Mesenchymal stem cell (in vitro differentiated cells and primary cell): Measurements from ENCODE around the gene CD4.

Source experiments
- DNase-seq: peaks from one replicate; pipeline ENCODE4 v3.0.0-alpha.2; 2013
- H2AFZ ChIP-seq: one replicate; pipeline ENCODE4 v1.6.1; 2013; ENCODE audit warnings: low read depth, mild to moderate bottlenecking, control low read depth, inconsistent platforms, low read length, moderate library complexity
- H2AK5ac ChIP-seq: 2 replicates; pipeline ENCODE4 v1.6.1; 2013; ENCODE audit warnings: low read length, moderate library complexity, mild to moderate bottlenecking, inconsistent platforms; ENCODE audit not compliant: severe bottlenecking
- H2BK120ac ChIP-seq: one replicate; pipeline ENCODE4 v1.6.1; 2013; ENCODE audit warnings: low read depth, mild to moderate bottlenecking, inconsistent platforms, low read length, moderate library complexity
- H2BK12ac ChIP-seq, 2 experiments: one replicate each; pipeline ENCODE4 v1.6.1; 2013; ENCODE audit warnings: inconsistent platforms in 2 of 2, low read length in 2 of 2, mild to moderate bottlenecking in 2 of 2, moderate library complexity in 2 of 2, control low read depth in 1 of 2
- H2BK15ac ChIP-seq: one replicate; pipeline ENCODE4 v1.6.1; 2013; ENCODE audit warnings: mild to moderate bottlenecking, low read depth, inconsistent platforms; ENCODE audit not compliant: poor library complexity, severe bottlenecking
- H2BK5ac ChIP-seq: 2 replicates; pipeline ENCODE4 v1.6.1; 2013; ENCODE audit warnings: low read depth, mild to moderate bottlenecking, low read length, control low read depth, inconsistent platforms; ENCODE audit not compliant: poor library complexity, severe bottlenecking
- H3K14ac ChIP-seq, 2 experiments: one replicate each; pipeline ENCODE4 v1.6.1; 2013; ENCODE audit warnings: inconsistent platforms in 2 of 2, low read length in 2 of 2, control low read depth in 1 of 2, mild to moderate bottlenecking in 1 of 2, moderate library complexity in 1 of 2
- H3K18ac ChIP-seq, 2 experiments: one replicate each; pipeline ENCODE4 v1.6.1; 2013; ENCODE audit warnings: inconsistent platforms in 2 of 2, low read length in 2 of 2, control low read depth in 1 of 2, low read depth in 1 of 2, mild to moderate bottlenecking in 1 of 2
- H3K23ac ChIP-seq, 2 experiments: one replicate each; pipeline ENCODE4 v1.6.1; 2013; ENCODE audit warnings: inconsistent platforms in 2 of 2, low read length in 2 of 2, mild to moderate bottlenecking in 2 of 2, moderate library complexity in 2 of 2, control low read depth in 1 of 2
- H3K27ac ChIP-seq: 2 replicates; pipeline ENCODE4 v1.5.1; 2013; ENCODE audit warnings: mild to moderate bottlenecking, moderate library complexity, low read length, control low read depth, inconsistent platforms; ENCODE audit not compliant: poor library complexity, severe bottlenecking
- H3K27me3 ChIP-seq, 2 experiments: 2 replicates each; pipeline versions ENCODE4 v1.6.1 to v1.7.0; 2013; ENCODE audit warnings: low read length in 2 of 2, mild to moderate bottlenecking in 2 of 2, moderate library complexity in 2 of 2, control low read depth in 1 of 2, inconsistent platforms in 1 of 2; ENCODE audit not compliant: control insufficient read depth in 1 of 2, insufficient read depth in 1 of 2
- H3K36me3 ChIP-seq, 2 experiments: 2 replicates each; pipeline versions ENCODE4 v1.6.1 to v1.7.0; 2013; ENCODE audit warnings: low read length in 2 of 2, control low read depth in 1 of 2, inconsistent platforms in 1 of 2, low read depth in 1 of 2, mild to moderate bottlenecking in 1 of 2; ENCODE audit not compliant: insufficient read depth in 2 of 2, control insufficient read depth in 1 of 2
- H3K4ac ChIP-seq, 2 experiments: one replicate each; pipeline ENCODE4 v1.6.1; 2013; ENCODE audit warnings: inconsistent platforms in 2 of 2, low read length in 2 of 2, mild to moderate bottlenecking in 2 of 2, moderate library complexity in 2 of 2, control low read depth in 1 of 2, low read depth in 1 of 2
- H3K4me1 ChIP-seq: 2 replicates; pipeline ENCODE4 v1.6.1; 2013; ENCODE audit warnings: low read depth, low read length, control low read depth; ENCODE audit not compliant: control insufficient read depth, insufficient read depth
- H3K4me2 ChIP-seq: 2 replicates; pipeline ENCODE4 v1.6.1; 2013; ENCODE audit warnings: low read length, mild to moderate bottlenecking, inconsistent platforms; ENCODE audit not compliant: poor library complexity, severe bottlenecking
- H3K4me3 ChIP-seq, 2 experiments: 2 replicates each; pipeline versions ENCODE4 v1.5.1 to v1.7.0; 2013; ENCODE audit warnings: low read length in 2 of 2, mild to moderate bottlenecking in 2 of 2, control low read depth in 1 of 2, low read depth in 1 of 2; ENCODE audit not compliant: insufficient read depth in 1 of 2
- H3K79me1 ChIP-seq: replicated peaks from 2 replicates; pipeline ENCODE4 v1.6.1; 2013; ENCODE audit warnings: mild to moderate bottlenecking, control low read depth, low read length, inconsistent platforms; ENCODE audit not compliant: poor library complexity, severe bottlenecking
- H3K9ac ChIP-seq: 2 replicates; pipeline ENCODE4 v1.7.0; 2013; ENCODE audit warnings: mild to moderate bottlenecking, low read length, moderate library complexity
- H3K9me3 ChIP-seq: 2 replicates; pipeline ENCODE4 v1.7.0; 2013; ENCODE audit warnings: mild to moderate bottlenecking, low read length; ENCODE audit not compliant: control insufficient read depth
- H4K8ac ChIP-seq: one replicate; pipeline ENCODE4 v1.6.1; 2013; ENCODE audit warnings: inconsistent platforms, mild to moderate bottlenecking, low read length, moderate library complexity
- H4K91ac ChIP-seq: one replicate; pipeline ENCODE4 v1.6.1; 2013; ENCODE audit warnings: mild to moderate bottlenecking, low read length, inconsistent platforms
- WGBS: methylation state at CpG from one replicate; pipeline ENCODE4 v1.1.7; 2013; ENCODE audit warnings: mixed read lengths; 5-methylcytosine and 5-hydroxymethylcytosine counted together

The CD4 gene

DNA sequence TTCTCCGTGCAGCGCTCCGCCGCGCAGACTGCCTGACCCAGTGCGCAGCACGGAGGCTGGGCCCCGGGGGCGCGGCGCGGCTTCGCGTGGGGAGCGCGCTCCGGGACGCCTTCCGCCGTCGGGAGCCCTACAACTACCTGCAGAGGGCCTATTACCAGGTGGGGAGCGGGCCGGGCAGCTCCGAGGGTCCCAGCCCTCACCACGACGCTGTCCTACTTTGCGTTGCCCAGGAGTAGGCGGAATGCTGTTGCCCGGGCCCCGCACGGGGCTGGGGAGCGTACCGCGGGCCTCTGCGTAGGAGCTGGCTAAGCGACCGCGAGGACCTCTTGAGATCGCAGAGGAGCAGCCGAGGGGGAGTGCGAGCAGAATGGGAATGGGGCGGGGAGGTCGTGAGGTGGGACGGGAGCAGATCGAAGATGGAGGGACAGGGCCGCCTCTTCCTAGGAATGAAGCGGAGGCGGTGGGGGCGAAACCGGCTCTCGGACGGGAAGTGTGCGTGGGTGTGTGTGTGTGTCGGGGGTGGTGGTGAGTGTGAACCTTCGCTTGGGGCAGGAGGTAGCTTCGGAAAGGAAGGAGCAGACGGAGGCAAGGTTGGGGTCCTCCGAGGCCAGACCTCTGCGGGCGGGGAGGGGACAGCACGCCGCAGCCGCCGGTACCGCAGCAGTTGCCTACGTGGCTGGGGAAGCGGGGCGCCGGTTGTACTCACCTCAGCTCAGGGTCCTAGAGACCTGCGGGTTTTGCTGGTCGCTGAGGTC lies 39.6 kb downstream of the CD4 start:
- Histone ChIP-seq H4K8ac (peak overlapping the region; percentile 89), H2AFZ (no peak overlapping the region), H3K4me3 (peak overlapping the region; percentile 92 to 93), H3K4me2 (peak overlapping the region; percentile 72), H3K4ac (peak overlapping the region; percentile 97 to 98), H3K79me1 (peaks cover 37% of the 10 kb centered on the region), H2BK5ac (peak overlapping the region; percentile 53), H3K36me3 (peaks cover 29 to 39% of the 10 kb centered on the region in 2 experiments), H2AK5ac (peak overlapping the region; percentile 44), H3K9me3 (no peaks in the 10 kb centered on the region), H2BK120ac (peak overlapping the region; percentile 91), H4K91ac (peak overlapping the region; percentile 98), H3K4me1 (peaks cover 33% of the 10 kb centered on the region), H3K18ac (peak overlapping the region; percentile 62 to 97), H3K14ac (peak overlapping the region in 1 of 2 experiments; percentile 99), H3K23ac (peak overlapping the region in 1 of 2 experiments; percentile 98), H2BK12ac (peak overlapping the region in 1 of 2 experiments; percentile 76), H3K27ac (peak overlapping the region; percentile 81), H3K9ac (peak overlapping the region; percentile 98), H2BK15ac (peak overlapping the region; percentile 92), H3K27me3 (no peaks in the 10 kb centered on the region)
- WGBS, result 1% methylated on average over 53 of the region's 71 CpGs
- DNase-seq, result no peak

DNA sequence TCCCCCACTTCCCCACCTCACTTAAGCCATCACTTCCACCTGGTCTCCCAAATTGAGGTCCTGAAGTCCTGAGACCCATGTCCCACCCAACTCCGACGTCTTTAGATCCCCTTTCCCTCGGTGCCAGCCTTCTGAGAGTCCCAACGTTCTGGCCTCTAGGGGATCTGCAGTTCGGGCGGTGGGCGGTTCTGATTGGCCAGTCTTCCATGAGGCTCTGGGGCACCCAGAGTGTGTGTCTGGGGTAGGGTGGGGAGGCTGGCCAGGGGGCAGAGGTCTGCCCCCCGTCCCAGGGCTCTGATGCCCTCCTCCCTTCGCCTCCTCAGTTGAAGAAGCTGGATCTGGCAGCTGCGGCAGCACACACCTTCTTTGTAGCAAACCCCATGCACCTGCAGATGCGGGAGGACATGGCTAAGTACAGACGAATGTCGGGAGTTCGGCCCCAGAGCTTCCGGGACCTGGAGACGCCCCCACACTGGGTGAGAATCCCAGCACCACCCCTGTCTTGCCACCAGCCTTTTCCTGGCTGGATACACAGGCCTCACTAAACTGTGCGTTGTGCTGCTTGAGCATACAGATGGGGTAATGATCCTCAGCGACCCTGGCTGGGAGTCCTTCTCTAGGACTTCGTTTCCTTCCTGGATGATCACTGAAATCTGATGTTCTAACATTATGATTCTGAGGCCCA lies 40.4 kb downstream of the CD4 start:
- Histone ChIP-seq H3K4me3 (peak overlapping the region; percentile 92 to 93), H3K18ac (peak overlapping the region in 1 of 2 experiments; percentile 97), H2AK5ac (peak overlapping the region; percentile 7), H3K4ac (peak overlapping the region in 1 of 2 experiments; percentile 97), H3K4me2 (peak overlapping the region; percentile 72), H3K27me3 (no peaks in the 10 kb centered on the region), H4K8ac (peak overlapping the region; percentile 7), H3K36me3 (peaks cover 36 to 41% of the 10 kb centered on the region in 2 experiments), H4K91ac (peak overlapping the region; percentile 46), H3K9me3 (no peaks in the 10 kb centered on the region), H3K27ac (peak overlapping the region; percentile 81), H3K23ac (no peak overlapping the region), H2BK12ac (no peak overlapping the region), H2AFZ (no peak overlapping the region), H2BK5ac (no peak overlapping the region), H3K4me1 (peaks cover 32% of the 10 kb centered on the region), H2BK15ac (no peak overlapping the region), H3K14ac (peak overlapping the region in 1 of 2 experiments; percentile 74), H2BK120ac (no peak overlapping the region), H3K79me1 (peaks cover 37% of the 10 kb centered on the region), H3K9ac (peak overlapping the region; percentile 98)
- WGBS, result 29% methylated on average over 19 of the region's 19 CpGs
- DNase-seq, result peak; percentile 77

DNA sequence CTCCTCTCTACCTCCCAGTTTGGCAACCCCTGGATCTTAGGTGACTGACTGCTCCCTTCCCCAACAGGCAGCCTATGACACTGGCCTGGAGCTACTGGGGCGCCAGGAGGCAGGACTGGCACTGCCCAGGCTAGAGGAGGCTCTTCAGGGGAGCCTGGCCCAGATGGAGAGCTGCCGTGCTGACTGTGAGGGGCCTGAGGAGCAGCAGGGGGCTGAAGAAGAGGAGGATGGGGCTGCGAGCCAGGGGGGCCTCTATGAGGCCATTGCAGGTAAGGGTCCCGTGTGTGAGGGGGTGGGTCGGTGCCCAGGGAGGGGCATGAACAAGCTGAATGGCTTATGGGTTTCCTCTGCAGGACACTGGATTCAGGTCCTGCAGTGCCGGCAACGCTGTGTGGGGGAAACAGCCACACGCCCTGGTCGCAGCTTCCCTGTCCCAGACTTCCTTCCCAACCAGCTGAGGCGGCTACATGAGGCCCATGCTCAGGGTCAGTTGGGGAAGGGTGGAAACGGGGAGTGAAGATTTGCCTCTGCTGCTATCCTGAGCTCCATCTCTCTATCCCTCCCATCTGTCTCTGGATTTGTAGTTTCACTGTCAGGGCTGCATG lies 41.1 kb downstream of the CD4 start:
- Histone ChIP-seq H4K8ac (no peak overlapping the region), H4K91ac (peak overlapping the region; percentile 20), H3K14ac (no peak overlapping the region), H3K79me1 (peaks cover 37% of the 10 kb centered on the region), H2AK5ac (peak overlapping the region; percentile 7), H2BK12ac (no peak overlapping the region), H3K36me3 (peaks cover 41 to 44% of the 10 kb centered on the region in 2 experiments), H3K4me3 (peak overlapping the region in 1 of 2 experiments; percentile 93), H3K23ac (no peak overlapping the region), H3K4me1 (peaks cover 25% of the 10 kb centered on the region), H3K27ac (no peak overlapping the region), H3K4ac (peak overlapping the region in 1 of 2 experiments; percentile 3), H2AFZ (no peak overlapping the region), H3K9me3 (no peaks in the 10 kb centered on the region), H3K18ac (no peak overlapping the region), H2BK15ac (no peak overlapping the region), H2BK120ac (no peak overlapping the region), H3K9ac (peak overlapping the region; percentile 98), H3K4me2 (peak overlapping the region; percentile 72), H3K27me3 (no peaks in the 10 kb centered on the region), H2BK5ac (no peak overlapping the region)
- 84% methylated on average over 11 of the region's 11 CpGs for WGBS
- DNase-seq, result no peak

DNA sequence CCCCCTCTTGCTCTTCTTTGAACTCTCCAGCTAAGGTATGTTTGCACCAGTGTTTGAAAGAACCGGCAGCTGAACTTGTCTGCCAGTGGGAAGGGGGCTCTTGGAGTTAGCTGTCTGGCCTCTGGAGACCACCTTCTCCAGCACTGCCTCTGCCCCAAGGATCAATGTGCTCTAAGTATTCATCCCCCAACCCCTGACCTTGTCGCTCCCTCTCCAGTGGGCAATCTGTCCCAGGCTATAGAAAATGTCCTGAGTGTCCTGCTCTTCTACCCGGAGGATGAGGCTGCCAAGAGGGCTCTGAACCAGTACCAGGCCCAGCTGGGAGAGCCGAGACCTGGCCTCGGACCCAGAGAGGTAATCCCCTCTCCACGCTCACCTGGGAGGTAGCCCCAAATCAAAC lies 41.7 kb downstream of the CD4 start:
- no peak overlapping the region for H3K4me2 ChIP-seq
- peaks cover 44 to 46% of the 10 kb centered on the region in 2 experiments for H3K36me3 ChIP-seq
- H3K9ac ChIP-seq, result no peak overlapping the region
- no peak overlapping the region for H4K91ac ChIP-seq
- peaks cover 24% of the 10 kb centered on the region for H3K4me1 ChIP-seq
- no peak overlapping the region for H3K14ac ChIP-seq
- no peak for DNase-seq
- no peak overlapping the region for H3K27ac ChIP-seq
- H2BK15ac ChIP-seq, result no peak overlapping the region
- no peak overlapping the region for H3K4me3 ChIP-seq
- H3K18ac ChIP-seq, result no peak overlapping the region
- no peak overlapping the region for H3K4ac ChIP-seq
- 97% methylated on average over 6 of the region's 6 CpGs for WGBS
- H2BK5ac ChIP-seq, result no peak overlapping the region
- H2BK12ac ChIP-seq, result no peak overlapping the region
- H3K79me1 ChIP-seq, result peaks cover 37% of the 10 kb centered on the region
- no peak overlapping the region for H2BK120ac ChIP-seq
- no peak overlapping the region for H2AK5ac ChIP-seq
- no peaks in the 10 kb centered on the region for H3K9me3 ChIP-seq
- no peaks in the 10 kb centered on the region for H3K27me3 ChIP-seq
- H2AFZ ChIP-seq, result no peak overlapping the region
- H3K23ac ChIP-seq, result no peak overlapping the region
- H4K8ac ChIP-seq, result no peak overlapping the region
